K562 (cell line): Measurements from ENCODE around the gene NUP62CL. TPM values are rescaled to one million over a fixed set of nuclear protein-coding genes. Genes with fewer than 3 reads are reported as not detected.
A peak's percentile ranks its signal among the peaks of the same experiment; 100 is the strongest.

Experiments
- ATF2 ChIP-seq: sonication (generic); formaldehyde crosslinking; IDR thresholded peaks from 2 replicates; pipeline ENCODE4 v1.8.1; 2022; ENCODE audit warnings: missing genetic modification reagents
- ESRRB ChIP-seq: fragments of 250-450 bp; sonication (Bioruptor Pico); IDR thresholded peaks from 2 replicates; pipeline ENCODE4 v1.5.0; 2020; ENCODE audit warnings: mild to moderate bottlenecking, moderate library complexity, borderline replicate concordance
- KLF10 ChIP-seq: fragments of 250-450 bp; sonication (Bioruptor Pico); IDR thresholded peaks from 2 replicates; pipeline ENCODE4 v1.6.1; 2021; ENCODE audit warnings: matching md5 sums
- MGA ChIP-seq: fragments of 450-650 bp; IDR thresholded peaks from 2 replicates; pipeline ENCODE4 v1.6.1; 2016; ENCODE audit warnings: mild to moderate bottlenecking, moderate library complexity
- SAFB2 ChIP-seq: fragments of 200-400 bp; formaldehyde crosslinking; IDR thresholded peaks from 2 replicates; pipeline ENCODE4 v1.6.1; 2018; ENCODE audit warnings: borderline replicate concordance, low read length, low read depth, moderate library complexity; ENCODE audit not compliant: severe bottlenecking
- SNAPC5 ChIP-seq: fragments of 250-450 bp; sonication (Bioruptor Pico); IDR thresholded peaks from 2 replicates; pipeline ENCODE4 v1.8.0; 2021; ENCODE audit warnings: moderate library complexity, mild to moderate bottlenecking, inconsistent platforms
- SRSF3 ChIP-seq: fragments of 200-400 bp; formaldehyde crosslinking; IDR thresholded peaks from 2 replicates; pipeline ENCODE4 v1.6.1; 2016; ENCODE audit warnings: mild to moderate bottlenecking, low read length, moderate library complexity; ENCODE audit not compliant: insufficient read depth
- ZBTB33 ChIP-seq: sonication (generic); formaldehyde crosslinking; IDR thresholded peaks from 2 replicates; pipeline ENCODE4 v1.8.1; 2023; ENCODE audit warnings: mild to moderate bottlenecking, missing genetic modification reagents
- ZNF280A ChIP-seq: fragments of 450-650 bp; IDR thresholded peaks from 2 replicates; pipeline ENCODE4 v1.6.1; 2018; ENCODE audit warnings: mild to moderate bottlenecking, low read depth; ENCODE audit not compliant: partially characterized antibody
- ZNF354B ChIP-seq: fragments of 250-450 bp; sonication (Bioruptor Pico); IDR thresholded peaks from 2 replicates; pipeline ENCODE4 v1.4.0; 2020
- ZNF583 ChIP-seq: fragments of 250-450 bp; sonication (Bioruptor Pico); IDR thresholded peaks from 2 replicates; pipeline ENCODE4 v1.4.0; 2020
- polyA plus RNA-seq, 8 experiments: library from polyadenylated mRNA; depleted of rRNA in 4 of 8; stranded (reverse) in 5 of 8; unstranded in 3 of 8; fragments of >200 nt; fragmentation: Nextera tagmentation in 2 of 8; fragmentation: Illumina TruSeq in 1 of 8; extraction: Ambion mirVana in 2 of 8; extraction: Trizol in 1 of 8; gene quantifications; 2 replicates each; pipeline versions ENCODE4 v1.2.1 to v1.2.3, GENCODE V29; 2011 to 2014; ENCODE audit warnings: inconsistent platforms in 1 of 8, missing spikeins in 1 of 8
- total RNA-seq, 7 experiments: library from RNA; depleted of rRNA in 6 of 7; stranded (reverse); fragments of >200 nt in 6 of 7; fragmentation: Illumina TruSeq in 2 of 7; extraction: Trizol in 2 of 7; gene quantifications; 2 replicates each; pipeline versions ENCODE4 v1.2.1 to v1.2.3, GENCODE V29; 2011 to 2021; ENCODE audit warnings: low replicate concordance in 1 of 7

NUP62CL gene
- total and polyA plus RNA-seq, 9 of the 15 experiments (the other 6 are each of a cell fraction or from before 2014, with no cell fraction given), result 29.7 to 101 (median 42.7) TPM

- TF ChIP-seq ESRRB (CRISPR knock-in tag), result no peak
- peak; percentile 76 for TF ChIP-seq MGA
- TF ChIP-seq ATF2 (CRISPR knock-in tag), result no peak
- TF ChIP-seq ZBTB33 (CRISPR knock-in tag), result no peak
- no peak for TF ChIP-seq ZNF354B (CRISPR knock-in tag)
- TF ChIP-seq KLF10 (CRISPR knock-in tag), result no peak
- no peak for TF ChIP-seq SNAPC5 (CRISPR knock-in tag)
- TF ChIP-seq ZNF583, result no peak
- no peak for TF ChIP-seq ZNF280A
- no peak for TF ChIP-seq SRSF3
- TF ChIP-seq SAFB2, result no peak
These were observed 53.2 kb downstream of the NUP62CL start (continued) for GRCh38 chrX:107153005-107153404.
